Endothelial cell of umbilical vein (primary cell): ENCODE results near the gene CRTC2. TPM values are rescaled to one million over a fixed set of nuclear protein-coding genes. Genes with fewer than 3 reads are reported as not detected.

Experiments
- BruUV-seq: library from RNA; stranded (reverse); fragments of 400-500 nt; replicated peaks from 2 replicates; lab custom pipeline; 2021; lab: Mats Ljungman, UMichigan
- CTCF ChIA-PET: fragments of 300-600, 350-600 bp; sonication (Branson Sonifier 250); formaldehyde crosslinking; loops from one replicate; lab custom pipeline; 2021; ENCODE audit warnings: antibody characterized with exemption, inconsistent platforms; lab: Charles Lee
- POLR2A ChIA-PET: fragments of 300-600, 350-600 bp; sonication (Branson Sonifier 250); formaldehyde crosslinking; loops from one replicate; lab custom pipeline; 2021; ENCODE audit warnings: antibody characterized with exemption, inconsistent platforms; lab: Charles Lee
- DNase-seq: peaks from one replicate; pipeline ENCODE4 v3.0.0-alpha.2; 2011; ENCODE audit warnings: low read depth, low spot score
- FAIRE-seq: peaks from 2 replicates; lab custom pipeline; 2011; peaks lifted over from hg19 to GRCh38; lab: Jason Lieb, UNC
- H2AFZ ChIP-seq: 2 replicates; pipeline ENCODE4 v1.6.0; 2012; ENCODE audit warnings: low read depth, low read length, control low read depth, inconsistent platforms
- H3K27ac ChIP-seq: 2 replicates; pipeline ENCODE4 v1.5.1; 2011; ENCODE audit warnings: low read depth, mild to moderate bottlenecking, control low read depth, low read length, moderate library complexity; ENCODE audit not compliant: insufficient read depth
- H3K27me3 ChIP-seq, 2 experiments: 2 replicates each; pipeline versions ENCODE4 v1.6.0 to v1.6.1; 2011; ENCODE audit warnings: low read length in 2 of 2, mixed read lengths in 1 of 2; ENCODE audit not compliant: control insufficient read depth in 2 of 2, insufficient read depth in 2 of 2
- H3K36me3 ChIP-seq, 2 experiments: 2 replicates in 1 of 2; 3 replicates in 1 of 2; pipeline ENCODE4 v1.5.1; 2011; ENCODE audit warnings: low read length in 2 of 2, mild to moderate bottlenecking in 1 of 2, moderate library complexity in 1 of 2; ENCODE audit not compliant: control insufficient read depth in 2 of 2, insufficient read depth in 2 of 2; ENCODE audit errors: extremely low read depth in 1 of 2
- H3K4me1 ChIP-seq: 3 replicates; pipeline ENCODE4 v1.5.1; 2011; ENCODE audit warnings: mild to moderate bottlenecking, low read length; ENCODE audit not compliant: control insufficient read depth, insufficient read depth; ENCODE audit errors: extremely low read depth
- H3K4me2 ChIP-seq: 2 replicates; pipeline ENCODE4 v1.6.1; 2011; ENCODE audit warnings: low read length, control low read depth, mixed read lengths; ENCODE audit not compliant: insufficient read depth
- H3K4me3 ChIP-seq, 3 experiments: fragments of 200-600 bp in 1 of 3; sonication (generic), shearing (Covaris generic) in 1 of 3; replicated peaks in 1 of 3; 2 replicates each; pipeline ENCODE4 v1.5.1; 2011 to 2016; ENCODE audit warnings: control low read depth in 3 of 3, low read length in 3 of 3, mild to moderate bottlenecking in 2 of 3, inconsistent platforms in 1 of 3, low read depth in 1 of 3, moderate library complexity in 1 of 3; ENCODE audit not compliant: insufficient read depth in 1 of 3
- H3K79me2 ChIP-seq: 2 replicates; pipeline ENCODE4 v1.6.0; 2012; ENCODE audit warnings: low read length, inconsistent platforms; ENCODE audit not compliant: control insufficient read depth, insufficient read depth
- H3K9ac ChIP-seq: replicated peaks from 2 replicates; pipeline ENCODE3; 2011; ENCODE audit warnings: low read length, control low read depth; ENCODE audit not compliant: insufficient read depth; ENCODE audit errors: extremely low read depth
- H3K9me1 ChIP-seq: replicated peaks from 3 replicates; pipeline ENCODE4 v1.6.0; 2011; ENCODE audit warnings: mild to moderate bottlenecking, low read length; ENCODE audit not compliant: control insufficient read depth, insufficient read depth; ENCODE audit errors: extremely low read depth
- H3K9me3 ChIP-seq: replicated peaks from 2 replicates; pipeline ENCODE4 v1.5.1; 2012; ENCODE audit warnings: low read length, inconsistent platforms; ENCODE audit not compliant: control insufficient read depth, insufficient read depth
- H4K20me1 ChIP-seq: replicated peaks from 2 replicates; pipeline ENCODE3; 2011; ENCODE audit warnings: mild to moderate bottlenecking, low read length; ENCODE audit not compliant: control insufficient read depth, insufficient read depth; ENCODE audit errors: extremely low read depth
- EZH2 ChIP-seq: IDR thresholded peaks from 2 replicates; pipeline ENCODE4 v1.6.1; 2012; ENCODE audit warnings: borderline replicate concordance, low read depth, mild to moderate bottlenecking, moderate library complexity, low read length, inconsistent platforms; ENCODE audit not compliant: severe bottlenecking
- FOS ChIP-seq: IDR thresholded peaks from 2 replicates; pipeline ENCODE4 v1.6.1; 2011; ENCODE audit warnings: mild to moderate bottlenecking, low read length, moderate library complexity, borderline replicate concordance; ENCODE audit not compliant: insufficient read depth
- GATA2 ChIP-seq: IDR thresholded peaks from 2 replicates; pipeline ENCODE4 v1.7.0; 2011; ENCODE audit warnings: low read depth, mild to moderate bottlenecking, moderate library complexity, mixed read lengths, low read length; ENCODE audit not compliant: insufficient read length, insufficient read depth
- JUN ChIP-seq: IDR thresholded peaks from 2 replicates; pipeline ENCODE4 v1.6.1; 2011; ENCODE audit warnings: borderline replicate concordance, low read depth; ENCODE audit not compliant: insufficient read length, insufficient read depth
- MYC ChIP-seq: IDR thresholded peaks from one replicate; pipeline ENCODE4 v1.6.1; 2011; ENCODE audit warnings: mild to moderate bottlenecking, low read depth, low read length
- POLR2A ChIP-seq: IDR thresholded peaks from 2 replicates; pipeline ENCODE4 v1.6.1; 2012; ENCODE audit warnings: low read depth, mild to moderate bottlenecking, control low read depth, low read length
- POLR2AphosphoS5 ChIP-seq: IDR thresholded peaks from 2 replicates; pipeline ENCODE4 v1.6.1; 2012; ENCODE audit warnings: low read depth, mild to moderate bottlenecking, control low read depth, low read length, moderate library complexity; ENCODE audit not compliant: insufficient read depth
- dilution Hi-C: fragments of 300-500 bp; cut with MboI; formaldehyde crosslinking; loops from one replicate; pipeline ENCODE4 v1.15.0; 2019; ENCODE audit warnings: low sequenced_read_pairs; ENCODE audit not compliant: extremely low pct_ligation_motif_present
- intact Hi-C: fragments of 100-400 bp; cut with micrococcal nuclease; formaldehyde crosslinking; loops from one replicate; pipeline ENCODE4 v1.10.0; 2022
- polyA plus RNA-seq, 4 experiments: library from polyadenylated mRNA; depleted of rRNA in 3 of 4; stranded (reverse) in 3 of 4; unstranded in 1 of 4; fragments of >200 nt; gene quantifications; 2 replicates each; pipeline versions ENCODE4 v1.2.1 to v1.2.3, GENCODE V29; 2011 to 2012; ENCODE audit warnings: missing spikeins in 1 of 4
- total RNA-seq: library from RNA; stranded (reverse); gene quantifications from 2 replicates; pipeline ENCODE4 v1.2.3, GENCODE V29; 2021
- TF ChIP-seq, protein P1 (sequence below): IDR thresholded peaks from 2 replicates; pipeline ENCODE4 v1.6.1; 2011; ENCODE audit not compliant: insufficient read depth, insufficient read length
- TF ChIP-seq, protein P2 (sequence below), 2 donors: IDR thresholded peaks; 1 replicate in 1 of 2; 2 replicates in 1 of 2; pipeline ENCODE4 v1.5.1; 2011; ENCODE audit warnings: low read length in 2 of 2, mild to moderate bottlenecking in 2 of 2, moderate library complexity in 2 of 2, control low read depth in 1 of 2, inconsistent platforms in 1 of 2, low read depth in 1 of 2; ENCODE audit not compliant: insufficient read depth in 1 of 2; ENCODE audit errors: extremely low read depth in 1 of 2

Gene CRTC2
- total and polyA plus RNA-seq, 2 donors (not counting 3 experiments of a cell fraction or from before 2014, with no cell fraction given), result 40.2 to 42.2 TPM

DNA sequence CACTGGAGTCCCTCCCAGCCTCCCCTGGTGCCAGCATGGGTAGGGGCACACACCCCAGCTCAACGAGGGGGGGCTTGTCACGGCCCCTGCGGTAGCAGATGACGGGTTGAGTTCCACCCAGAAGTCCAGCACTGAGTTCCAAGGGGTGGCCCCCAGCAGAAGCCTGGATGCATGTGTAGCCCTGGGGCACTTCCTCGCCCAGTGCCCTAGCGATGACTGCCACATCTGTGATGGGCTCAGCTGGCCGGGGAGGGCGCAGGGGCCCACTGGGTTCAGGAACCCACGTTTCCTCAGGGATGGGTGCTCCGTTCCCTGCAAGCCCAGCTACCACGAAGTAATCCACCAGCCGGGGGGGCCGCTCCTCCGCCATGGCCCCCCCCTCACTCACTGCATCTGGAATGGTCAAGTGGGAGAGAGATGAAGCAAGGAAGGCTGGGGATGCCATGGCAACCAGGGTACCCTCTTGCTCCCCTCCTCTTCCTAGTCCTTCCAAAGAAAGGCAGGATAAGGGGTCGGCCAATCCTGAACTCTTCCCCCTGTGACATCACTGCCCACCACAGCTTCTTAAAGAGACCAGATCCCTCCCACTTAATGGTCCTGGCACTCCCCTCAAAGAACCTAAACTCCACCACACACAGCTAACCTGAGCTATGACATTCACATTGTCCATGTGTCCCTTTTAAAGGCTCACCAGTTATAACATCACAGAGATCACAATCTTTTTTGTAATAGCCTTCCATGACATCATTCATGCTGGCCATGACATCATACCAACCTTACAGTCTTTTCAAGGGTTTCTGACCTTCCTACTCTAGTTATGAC lies 14.2 kb downstream of the CRTC2 start:
- CTCF ChIA-PET, result interaction anchor here (1.0 to 5.3 kb wide), 7 partner anchors 16 to 147 kb away, joined by 3 to 65 read pairs (median 34); partner anchors contain the start of genes CREB3L4 and JTB
- peaks cover 9% of the 10 kb centered on the region for H3K4me1 ChIP-seq
- no peak overlapping the region for H3K27ac ChIP-seq
- H3K9me1 ChIP-seq, result no peaks in the 10 kb centered on the region
- no peak for DNase-seq
- no peak for TF ChIP-seq JUN
- no peak for TF ChIP-seq EZH2
- no peak for TF ChIP-seq POLR2A
- TF ChIP-seq, protein P1, sequence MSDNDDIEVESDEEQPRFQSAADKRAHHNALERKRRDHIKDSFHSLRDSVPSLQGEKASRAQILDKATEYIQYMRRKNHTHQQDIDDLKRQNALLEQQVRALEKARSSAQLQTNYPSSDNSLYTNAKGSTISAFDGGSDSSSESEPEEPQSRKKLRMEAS, result no peak
- TF ChIP-seq, protein P2, sequence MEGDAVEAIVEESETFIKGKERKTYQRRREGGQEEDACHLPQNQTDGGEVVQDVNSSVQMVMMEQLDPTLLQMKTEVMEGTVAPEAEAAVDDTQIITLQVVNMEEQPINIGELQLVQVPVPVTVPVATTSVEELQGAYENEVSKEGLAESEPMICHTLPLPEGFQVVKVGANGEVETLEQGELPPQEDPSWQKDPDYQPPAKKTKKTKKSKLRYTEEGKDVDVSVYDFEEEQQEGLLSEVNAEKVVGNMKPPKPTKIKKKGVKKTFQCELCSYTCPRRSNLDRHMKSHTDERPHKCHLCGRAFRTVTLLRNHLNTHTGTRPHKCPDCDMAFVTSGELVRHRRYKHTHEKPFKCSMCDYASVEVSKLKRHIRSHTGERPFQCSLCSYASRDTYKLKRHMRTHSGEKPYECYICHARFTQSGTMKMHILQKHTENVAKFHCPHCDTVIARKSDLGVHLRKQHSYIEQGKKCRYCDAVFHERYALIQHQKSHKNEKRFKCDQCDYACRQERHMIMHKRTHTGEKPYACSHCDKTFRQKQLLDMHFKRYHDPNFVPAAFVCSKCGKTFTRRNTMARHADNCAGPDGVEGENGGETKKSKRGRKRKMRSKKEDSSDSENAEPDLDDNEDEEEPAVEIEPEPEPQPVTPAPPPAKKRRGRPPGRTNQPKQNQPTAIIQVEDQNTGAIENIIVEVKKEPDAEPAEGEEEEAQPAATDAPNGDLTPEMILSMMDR (IDR thresholded peaks at IDR 0.05; ENCODE audit: extremely low read depth in 1 of 2, insufficient read depth in 1 of 2, low read depth in 1 of 2, low read length in 2 of 2), result no peak
- no peak for TF ChIP-seq MYC
- no peak for TF ChIP-seq POLR2AphosphoS5
- no peak for TF ChIP-seq FOS
- TF ChIP-seq GATA2, result no peak
- H3K4me3 ChIP-seq, result no peak overlapping the region
- dilution Hi-C loops (no loop called here), intact Hi-C loops (no loop called here)
- no TSS peak for BruUV-seq
- H3K9me3 ChIP-seq, result no peaks in the 10 kb centered on the region
- POLR2A ChIA-PET, result no interaction called here
- H3K27me3 ChIP-seq, result no peaks in the 10 kb centered on the region
- H3K9ac ChIP-seq, result no peak overlapping the region
- peaks cover 2 to 42% of the 10 kb centered on the region in 2 experiments for H3K36me3 ChIP-seq
- H2AFZ ChIP-seq, result no peak overlapping the region
- H4K20me1 ChIP-seq, result no peaks in the 10 kb centered on the region
- H3K4me2 ChIP-seq, result peak overlapping the region; percentile 73
- peaks cover 16% of the 10 kb centered on the region for H3K79me2 ChIP-seq
- peak; percentile 44 for FAIRE-seq
